ENCODE measurements around the gene HSF2BP.
"Not testable (repeated sequence)": the region's sequence is repeated elsewhere in the genome, so short reads cannot be mapped to it uniquely, and the experiment has no call there.

Gene HSF2BP

DNA sequence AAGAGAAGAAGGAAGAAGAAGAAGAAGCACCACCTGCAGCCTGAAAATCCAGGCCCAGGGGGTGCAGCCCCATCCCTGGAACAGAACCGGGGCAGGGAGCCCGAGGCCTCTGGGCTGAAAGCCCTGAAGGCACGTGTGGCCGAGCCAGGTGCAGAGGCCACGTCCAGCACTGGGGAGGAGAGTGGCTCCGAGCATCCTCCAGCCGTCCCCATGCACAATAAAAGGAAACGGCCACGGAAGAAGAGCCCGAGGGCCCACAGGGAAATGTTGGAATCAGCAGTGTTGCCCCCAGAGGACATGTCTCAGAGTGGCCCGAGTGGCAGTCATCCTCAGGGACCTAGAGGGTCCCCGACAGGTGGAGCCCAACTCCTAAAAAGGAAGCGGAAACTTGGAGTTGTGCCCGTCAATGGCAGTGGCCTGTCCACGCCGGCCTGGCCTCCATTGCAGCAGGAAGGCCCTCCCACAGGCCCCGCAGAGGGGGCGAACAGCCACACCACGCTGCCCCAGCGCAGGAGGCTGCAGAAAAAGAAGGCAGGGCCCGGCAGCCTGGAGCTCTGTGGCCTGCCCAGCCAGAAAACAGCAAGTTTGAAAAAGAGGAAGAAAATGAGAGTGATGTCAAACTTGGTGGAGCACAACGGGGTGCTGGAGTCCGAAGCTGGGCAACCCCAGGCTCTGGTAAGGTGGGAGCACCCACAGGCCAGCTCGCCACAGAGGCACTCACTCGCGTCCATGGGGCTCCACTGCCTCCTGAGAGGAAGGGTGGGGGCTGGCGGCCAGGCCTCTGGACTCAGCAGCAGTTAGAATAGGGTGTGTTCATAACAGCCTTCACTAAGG, 28.5 kb upstream of the HSF2BP start:
- no peak for DNase-seq

DNA sequence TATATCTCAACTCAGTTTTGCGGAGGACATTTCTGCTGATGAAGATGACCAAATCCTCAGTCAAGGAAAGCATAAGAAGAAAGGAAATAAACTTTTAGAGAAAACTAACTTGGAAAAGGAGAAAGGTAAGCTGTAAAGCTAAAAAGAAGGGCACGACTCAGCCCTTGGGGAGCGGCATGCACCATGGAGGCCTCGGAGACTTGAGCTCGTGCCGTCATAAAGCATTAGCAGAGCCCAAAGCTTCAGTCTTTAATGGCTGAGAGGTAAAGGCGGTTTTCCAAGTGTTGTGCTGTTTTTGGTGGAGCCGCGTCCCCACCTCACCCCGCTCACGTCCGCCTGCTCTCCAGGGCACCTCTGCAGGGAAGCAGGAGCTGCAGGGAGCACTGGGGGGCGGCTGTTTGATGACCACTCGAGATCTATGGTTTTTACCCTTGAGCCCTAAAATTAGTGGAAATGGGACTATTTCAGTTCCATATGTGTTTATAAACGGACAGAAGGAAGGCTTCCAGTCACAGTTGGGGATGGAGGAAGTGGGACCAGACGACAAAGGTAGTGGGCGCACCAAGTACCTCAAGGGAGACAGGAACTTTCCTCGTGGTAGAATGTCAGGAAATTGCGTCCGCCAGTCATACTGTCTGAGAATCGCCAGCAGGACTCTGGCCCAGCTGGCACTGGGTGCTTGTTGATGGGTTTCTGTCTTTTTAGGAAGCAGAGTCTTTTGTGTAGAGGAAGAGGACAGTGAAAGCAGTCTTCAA, 27.7 kb upstream of the HSF2BP start:
- DNase-seq = no peak

DNA sequence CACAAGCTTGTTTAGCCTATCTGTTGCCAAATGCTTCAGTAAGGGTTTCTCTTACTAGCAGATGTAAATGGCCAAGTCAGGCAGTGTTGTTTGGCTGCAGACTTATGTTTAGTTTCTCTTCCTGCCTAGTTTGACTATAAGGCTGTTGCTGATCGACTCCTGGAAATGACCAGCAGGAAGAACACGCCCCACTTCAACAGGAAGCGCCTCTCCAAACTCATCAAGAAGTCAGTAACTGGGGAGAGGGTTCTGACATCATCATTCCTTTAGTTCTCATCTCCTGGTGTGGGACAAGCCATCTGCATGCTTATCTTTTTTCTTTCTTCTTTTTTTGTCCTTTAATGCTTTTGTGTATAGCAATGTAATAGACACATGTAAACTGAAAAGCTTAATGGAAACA, 25.1 kb upstream of the HSF2BP start:
- DNase-seq = no peak

DNA sequence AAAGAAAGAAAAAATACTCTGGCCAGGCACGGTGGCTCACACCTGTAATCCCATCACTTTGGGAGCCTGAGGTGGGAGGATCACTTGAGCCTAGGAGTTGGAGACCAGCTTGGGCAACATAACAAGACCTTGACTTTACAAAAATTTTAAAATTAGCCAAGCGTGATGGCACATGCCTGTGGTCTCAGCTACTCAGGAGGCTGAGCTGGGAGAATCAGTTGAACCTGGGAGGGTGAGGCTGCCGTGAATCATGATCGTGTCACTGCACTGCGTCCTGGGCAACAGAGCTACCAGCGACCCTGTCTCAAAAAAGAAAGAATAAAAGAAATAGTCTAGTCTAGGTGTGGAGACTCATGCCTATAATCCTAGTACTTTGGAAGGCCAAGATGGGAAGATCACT, 22.4 kb upstream of the HSF2BP start:
- no peak for DNase-seq

DNA sequence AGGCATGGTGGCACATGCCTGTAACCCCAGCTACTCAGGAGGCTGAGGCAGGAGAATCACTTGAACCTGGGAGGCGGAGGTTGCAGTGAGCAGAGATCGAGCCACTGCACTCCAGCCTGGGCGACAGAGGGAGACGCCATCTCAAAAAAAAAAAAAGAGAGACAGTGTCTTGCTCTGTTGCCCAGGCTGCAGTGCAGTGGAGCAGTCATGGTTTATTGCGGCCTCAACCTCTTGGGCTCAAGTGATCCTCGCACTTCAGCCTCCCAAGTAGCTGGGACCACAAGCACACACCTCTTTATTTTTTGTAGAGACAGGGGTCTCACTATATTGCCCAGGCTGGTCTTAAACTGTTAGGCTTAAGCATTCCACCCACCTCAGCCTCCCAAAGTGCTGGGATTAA, 21.1 kb upstream of the HSF2BP start:
- not testable (repeated sequence) for DNase-seq

DNA sequence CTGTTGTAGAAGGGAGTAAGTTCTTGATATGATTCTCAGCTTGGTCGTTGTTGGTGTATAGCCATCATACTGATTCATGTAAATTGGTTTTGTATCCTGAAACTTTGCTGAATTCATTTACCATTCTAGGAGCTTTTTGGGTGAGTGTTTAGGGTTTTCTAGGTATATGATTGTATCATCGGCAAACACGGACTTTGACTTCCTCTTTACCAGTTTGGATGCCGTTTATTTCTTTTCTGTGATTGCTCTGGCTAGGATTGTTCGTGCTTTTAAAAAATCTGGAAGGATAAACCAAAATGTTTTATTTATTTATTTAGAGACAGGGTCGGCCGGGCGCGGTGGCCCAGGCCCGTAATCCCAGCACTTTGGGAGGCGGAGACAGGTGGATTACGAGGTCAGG, 20.7 kb upstream of the HSF2BP start:
- no peak for DNase-seq

DNA sequence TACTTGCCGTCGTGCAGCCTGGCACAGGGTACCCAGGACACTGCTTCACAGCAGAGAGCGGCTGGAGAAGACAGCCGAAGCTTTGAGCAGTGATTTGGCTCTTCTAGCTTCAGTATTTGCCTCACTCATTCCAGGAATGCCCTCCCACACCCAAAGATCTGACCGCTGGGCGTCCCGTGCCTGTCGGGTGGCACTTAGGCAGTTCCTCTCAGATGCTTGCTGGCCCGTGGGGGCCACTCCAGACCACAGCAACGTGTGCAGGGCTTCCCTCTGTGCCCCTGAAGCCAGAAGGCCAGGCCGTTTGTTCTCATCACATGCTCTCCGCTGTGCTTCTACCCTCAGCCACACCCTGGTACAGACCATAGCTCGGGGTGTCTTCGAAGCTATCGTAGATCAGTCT, 17.1 kb upstream of the HSF2BP start:
- no peak for DNase-seq

DNA sequence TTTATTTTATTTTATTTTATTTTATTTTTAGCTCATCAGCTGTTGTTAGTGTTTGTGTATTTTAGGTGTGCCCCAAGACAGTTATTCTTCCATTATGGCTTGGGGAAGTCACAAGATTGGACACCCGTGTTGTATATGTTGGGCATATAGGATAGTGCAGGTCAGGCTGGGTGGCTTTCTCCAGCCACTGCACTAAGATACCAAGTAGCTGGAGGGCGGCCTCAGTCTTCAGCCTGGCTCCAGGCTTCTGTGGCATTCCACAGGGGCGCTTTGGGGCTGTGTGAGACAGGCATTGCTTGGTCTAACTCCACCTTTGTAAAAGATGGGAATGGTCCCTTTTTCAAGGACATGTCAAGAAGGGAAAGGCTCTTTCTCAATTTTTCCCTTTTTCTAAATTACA, 16.6 kb upstream of the HSF2BP start:
- no peak for DNase-seq

DNA sequence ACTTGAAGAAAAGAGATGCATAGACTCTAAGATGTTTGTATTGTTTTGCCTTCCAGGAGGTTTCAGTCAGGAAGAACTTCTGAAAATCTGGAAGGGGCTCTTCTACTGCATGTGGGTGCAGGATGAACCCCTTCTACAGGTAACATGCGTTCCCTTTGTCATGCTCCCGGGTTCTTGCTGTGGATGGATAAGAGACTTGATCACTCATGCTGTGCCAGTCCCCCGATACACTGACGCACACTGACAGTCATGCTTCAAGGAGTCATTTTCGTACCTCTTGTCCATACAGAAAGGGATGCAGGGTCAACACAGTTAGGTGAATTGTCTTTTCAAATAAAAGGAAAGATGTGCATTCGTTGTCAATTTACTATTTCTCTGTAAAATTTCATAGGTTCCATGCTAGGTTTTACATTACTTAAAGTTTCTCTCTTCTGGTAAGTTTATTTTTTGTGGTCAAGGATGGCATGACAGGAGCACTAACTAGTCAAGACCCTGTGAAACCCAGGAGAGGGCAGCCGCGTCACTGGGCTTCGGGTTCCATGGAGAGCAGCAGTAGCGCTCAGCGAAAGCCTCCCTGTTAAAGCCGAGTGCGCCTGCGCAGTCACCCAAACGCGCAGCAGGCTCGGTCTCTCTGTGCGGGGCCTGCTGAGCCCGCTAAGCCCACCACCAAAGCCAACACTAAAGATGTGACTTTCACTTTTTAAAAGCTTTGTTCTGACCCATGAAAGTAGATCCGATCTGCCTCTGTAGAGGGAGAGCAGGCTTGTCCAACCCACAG, 10.7 kb upstream of the HSF2BP start:
- DNase-seq = no peak

DNA sequence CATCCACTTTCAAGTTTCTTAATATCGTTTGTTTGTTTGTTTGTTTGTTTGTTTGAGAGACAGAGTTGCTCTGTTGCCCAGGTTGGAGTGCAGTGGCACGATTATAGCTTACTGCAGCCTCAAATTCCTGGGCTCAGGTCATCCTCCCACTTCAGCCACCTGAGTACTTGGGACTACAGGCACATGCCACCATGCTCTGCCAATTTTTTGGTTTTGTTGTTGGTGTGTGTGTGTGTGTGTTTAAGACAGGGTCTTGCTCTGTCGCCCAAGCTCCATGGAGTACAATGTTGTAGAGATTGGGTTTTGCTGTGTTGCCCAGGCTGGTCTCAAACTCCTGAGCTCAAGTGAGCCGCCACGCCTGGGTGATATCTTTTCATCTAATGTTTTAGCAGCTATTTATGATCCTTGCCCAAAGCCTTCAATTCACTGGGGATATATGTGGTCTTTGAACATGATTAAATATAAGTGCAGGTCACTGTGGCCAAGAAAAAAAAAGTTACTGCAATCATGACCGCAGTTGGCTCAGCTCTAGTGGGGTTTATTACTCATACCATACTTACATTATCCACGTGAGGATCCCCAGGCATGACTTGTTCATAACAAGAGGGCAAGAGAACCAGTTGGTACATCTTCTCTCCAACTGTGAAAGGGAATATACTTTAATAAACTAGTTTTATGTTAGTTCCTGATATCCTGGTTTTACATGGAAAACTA, 8.1 kb upstream of the HSF2BP start:
- DNase-seq = no peak

DNA sequence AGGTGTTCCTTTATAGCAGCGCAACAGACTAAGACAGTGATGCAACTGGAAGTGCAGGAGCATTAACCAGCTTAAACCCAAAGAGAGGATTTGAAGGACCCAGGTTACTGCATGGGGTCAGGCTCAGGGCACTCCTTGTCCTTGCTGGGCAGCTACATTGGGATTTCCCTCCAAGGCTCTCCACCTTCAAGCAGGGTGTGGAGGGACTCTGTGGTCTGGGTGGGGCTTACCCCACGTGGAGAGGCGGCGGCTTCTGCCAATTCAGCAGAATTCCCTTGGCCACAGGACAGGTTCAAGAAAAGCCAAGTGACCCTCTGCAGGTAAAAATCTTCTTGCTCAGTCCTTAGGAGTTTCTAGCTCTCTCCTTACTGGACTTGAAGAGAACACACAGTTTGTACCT, 6.6 kb upstream of the HSF2BP start:
- no peak for DNase-seq

DNA sequence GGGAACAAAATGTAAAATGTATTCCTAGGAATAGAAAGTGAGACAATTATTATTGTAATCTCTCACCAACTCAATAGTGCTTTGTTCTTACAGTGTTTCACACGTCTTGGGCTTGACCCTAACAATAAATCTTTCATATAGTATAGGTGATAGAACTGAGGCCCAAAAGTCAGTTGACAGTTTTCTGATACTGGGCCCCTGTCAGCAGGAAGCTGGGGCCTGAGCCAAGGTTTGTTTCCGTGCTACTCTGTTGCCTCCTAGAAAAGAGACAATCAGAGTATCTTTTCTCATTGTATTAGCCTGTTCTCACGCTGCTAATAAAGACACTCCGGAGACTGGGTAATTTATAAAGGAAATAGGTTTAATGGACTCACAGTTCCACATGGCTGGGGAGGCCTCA, 5.1 kb upstream of the HSF2BP start:
- no peak for DNase-seq

DNA sequence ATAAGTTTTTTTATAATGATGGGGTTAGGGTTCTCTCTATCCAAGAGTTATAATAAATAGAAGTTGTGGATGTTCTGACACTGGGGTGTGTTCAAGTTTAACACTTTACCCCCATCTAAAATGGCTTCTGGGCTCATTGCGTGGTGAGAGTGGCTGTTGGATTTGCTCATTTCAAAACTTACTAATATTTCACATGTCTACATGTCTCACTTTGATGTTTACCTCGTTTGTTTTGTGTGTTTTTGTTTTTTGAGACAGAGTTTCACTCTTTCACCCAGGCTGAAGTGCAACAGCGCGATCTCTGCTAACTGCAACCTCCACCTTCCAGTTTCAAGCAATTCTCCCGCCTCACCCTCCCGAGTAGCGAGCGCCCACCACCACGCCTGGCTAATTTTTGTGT, 3.7 kb upstream of the HSF2BP start:
- no peak for DNase-seq

DNA sequence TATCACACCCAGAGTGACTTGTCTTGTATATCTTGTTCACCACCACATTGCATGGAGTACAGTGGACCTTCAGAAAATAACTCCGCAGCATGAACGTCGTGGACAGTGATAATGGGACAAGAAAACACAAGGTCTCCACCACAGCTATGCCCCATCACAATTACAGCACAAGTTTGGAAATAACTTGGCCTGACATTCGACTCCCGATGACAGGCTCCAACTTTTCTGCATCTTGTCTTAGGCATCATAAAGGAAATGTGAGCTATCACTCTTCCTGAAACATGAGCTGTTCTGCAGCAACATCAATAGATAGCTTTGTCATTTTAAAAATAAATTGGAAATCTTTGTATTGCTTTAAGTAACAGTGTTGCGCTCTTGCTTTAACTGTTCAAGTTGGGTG, 3.0 kb upstream of the HSF2BP start:
- DNase-seq = no peak

DNA sequence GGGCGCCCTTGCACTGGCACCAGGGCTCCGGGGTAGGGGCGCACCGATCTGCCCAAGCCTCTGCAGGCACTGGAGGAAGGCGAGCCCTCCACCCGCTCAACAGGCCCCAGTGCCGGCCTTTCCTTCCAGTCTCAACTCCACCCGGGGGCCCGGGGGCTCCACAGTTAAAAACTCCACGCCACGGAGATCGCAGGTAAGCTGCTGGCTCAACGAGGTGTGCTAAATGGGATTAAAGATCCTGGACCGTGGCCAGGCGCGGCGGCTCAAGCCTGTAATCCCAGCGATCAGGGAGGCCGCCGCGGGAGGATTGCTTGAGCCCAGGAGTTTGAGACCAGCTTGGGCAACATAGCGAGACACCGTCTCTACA, 536 bp downstream of the HSF2BP start:
- no peak for DNase-seq

DNA sequence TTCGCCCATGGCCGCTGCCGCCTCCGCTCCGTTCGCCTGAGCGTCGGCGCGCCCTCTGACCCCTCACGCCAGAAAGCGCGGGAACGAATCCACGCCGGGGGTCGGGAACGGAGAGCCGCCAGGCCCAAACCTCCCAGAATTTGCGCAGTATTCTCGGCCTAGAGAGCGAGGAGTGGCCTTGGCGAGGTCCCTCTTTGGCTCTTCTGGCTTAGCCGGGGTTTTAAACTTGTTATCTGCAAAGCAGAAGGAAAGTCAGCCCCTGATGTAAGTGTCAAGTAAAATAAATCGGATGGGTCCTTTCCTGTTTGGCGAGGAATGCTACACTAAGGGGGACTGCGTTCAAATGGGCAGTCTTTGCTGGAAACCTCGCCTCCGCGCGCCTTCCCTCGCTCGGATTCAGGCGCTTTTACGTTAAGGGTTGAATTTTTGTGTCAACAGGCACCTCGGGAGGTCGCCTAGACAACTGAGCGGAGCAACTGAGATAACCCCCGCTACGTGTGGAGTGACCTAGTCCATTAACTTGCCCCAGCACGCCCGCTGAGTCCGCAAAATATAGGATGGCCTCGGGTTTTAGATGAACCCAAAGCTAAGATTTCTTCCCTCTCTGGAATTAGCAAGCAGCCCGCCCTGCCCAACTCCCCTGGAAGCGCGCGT, 1.1 kb downstream of the HSF2BP start:
- DNase-seq = no peak

DNA sequence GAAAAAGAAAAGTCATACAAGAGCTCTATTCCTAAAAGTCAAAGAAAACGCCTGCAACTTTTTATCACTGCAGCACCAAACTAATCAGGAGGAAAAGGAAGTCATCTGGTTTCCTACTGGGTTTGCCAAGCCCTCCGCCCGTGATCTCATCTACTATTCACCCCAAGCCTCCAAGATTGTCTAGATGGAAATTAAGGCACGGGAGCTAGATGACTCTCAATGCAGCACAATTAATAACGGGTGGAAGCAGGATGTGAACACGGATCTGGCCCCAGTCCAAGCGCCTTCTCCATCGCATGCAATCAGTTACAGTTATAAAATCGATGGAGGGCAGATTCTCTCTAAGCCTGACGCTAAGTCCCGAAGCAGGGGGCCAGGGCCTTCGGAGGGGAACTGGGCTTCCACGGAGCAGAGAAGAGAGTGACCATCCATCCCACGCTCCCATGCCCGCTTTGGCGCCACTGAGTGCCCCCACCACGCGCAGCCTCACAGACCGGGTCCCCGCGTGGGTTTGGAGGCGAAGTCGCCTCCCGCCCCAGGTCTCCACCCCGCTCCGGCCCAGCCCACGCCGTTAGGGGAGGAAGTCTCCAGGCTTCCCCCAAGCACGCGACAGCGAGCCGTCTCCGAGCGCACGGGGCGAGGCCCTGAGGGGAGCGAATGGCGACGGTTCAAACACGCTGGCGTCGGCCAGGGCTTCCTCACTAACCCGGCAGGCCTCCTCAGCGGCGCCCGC, 1.8 kb downstream of the HSF2BP start:
- no peak for DNase-seq

DNA sequence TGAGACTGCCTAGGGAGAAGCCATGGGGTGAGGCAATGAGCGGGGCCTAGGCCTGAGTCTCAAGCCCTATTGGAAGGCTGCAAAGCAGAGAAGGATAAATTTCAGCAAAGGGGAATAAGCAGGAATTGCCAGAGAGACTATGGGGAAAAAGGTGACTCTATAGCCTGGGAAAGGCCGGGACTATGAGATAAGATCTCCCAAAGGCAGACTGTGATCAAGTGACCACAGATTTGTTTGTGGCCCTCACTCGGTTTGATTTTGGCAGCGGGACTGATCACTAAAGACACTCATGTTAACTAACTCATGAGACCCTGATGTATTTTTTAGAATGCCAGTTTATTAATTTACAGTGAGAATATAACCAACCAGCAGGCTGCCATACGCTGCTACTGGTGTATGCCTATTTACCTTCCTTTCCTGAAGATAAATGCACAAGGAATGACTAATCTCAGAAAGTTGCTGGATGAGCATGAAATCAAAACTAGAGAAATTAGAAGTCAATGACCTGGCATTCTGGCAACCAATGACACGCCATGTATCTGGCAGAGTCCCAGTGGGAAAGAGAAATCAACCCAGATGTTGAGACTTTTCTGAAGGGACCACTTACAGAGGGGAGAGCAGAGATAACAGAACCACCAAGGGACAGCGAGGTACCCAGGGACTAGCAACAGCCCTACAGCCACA, 4.3 kb downstream of the HSF2BP start:
- DNase-seq = no peak

DNA sequence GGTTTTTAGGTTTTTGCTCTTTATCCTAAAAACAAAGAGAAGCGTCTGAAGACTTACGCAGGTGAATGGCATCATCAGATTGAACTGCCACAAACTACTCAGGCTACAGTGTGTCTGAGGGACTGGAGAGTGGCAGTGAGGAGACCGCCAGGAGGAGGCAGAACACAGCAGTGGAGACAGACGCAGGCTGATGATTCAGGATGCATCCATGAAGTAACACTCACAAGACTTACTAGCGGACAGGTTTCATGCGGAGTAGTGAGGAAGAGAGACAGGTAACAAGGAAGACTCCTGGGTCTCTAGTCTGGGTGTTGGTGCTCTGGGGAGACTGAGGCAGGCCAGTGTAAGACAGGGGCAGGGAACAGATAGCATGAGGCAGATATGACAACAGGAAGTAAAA, 5.7 kb downstream of the HSF2BP start:
- no peak for DNase-seq

DNA sequence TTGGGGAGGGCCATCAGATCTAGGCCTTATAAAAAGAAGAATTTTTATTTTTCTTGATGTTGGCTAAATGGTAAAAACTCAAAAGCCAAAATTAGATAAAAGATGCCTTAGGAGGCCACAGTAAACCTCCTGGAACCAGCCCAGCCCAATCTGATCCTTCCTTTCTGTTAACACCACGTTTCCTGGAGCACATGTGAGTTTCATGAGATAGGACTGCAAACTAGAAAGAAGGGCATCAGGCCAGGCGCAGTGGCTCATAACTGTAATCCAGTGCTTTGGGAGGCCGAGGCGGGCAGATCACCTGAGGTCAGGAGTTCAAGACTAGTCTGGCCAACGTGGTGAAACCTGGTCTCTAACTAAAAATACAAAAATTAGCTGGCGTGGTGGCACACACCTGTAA, 6.7 kb downstream of the HSF2BP start:
- no peak for DNase-seq

DNA sequence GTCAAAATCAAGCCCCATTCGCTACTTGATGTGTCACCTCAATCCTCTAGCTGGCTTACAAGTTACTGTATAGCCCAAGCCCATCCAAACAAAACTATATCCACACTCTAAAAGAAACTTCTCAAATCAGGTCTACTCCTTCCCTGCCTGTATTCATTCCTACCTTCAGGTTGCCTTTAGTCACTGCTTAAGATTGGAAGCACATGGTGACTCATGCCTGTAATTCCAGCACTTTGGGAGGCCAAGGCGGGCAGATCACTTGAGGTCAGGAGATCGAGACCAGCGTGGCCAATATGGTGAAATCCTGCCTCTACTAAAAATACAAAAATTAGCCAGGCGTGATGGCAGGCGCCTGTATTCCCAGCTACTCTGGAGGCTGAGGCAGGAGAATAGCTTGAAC, 7.4 kb downstream of the HSF2BP start:
- not testable (repeated sequence) for DNase-seq

Data from activated CD4-positive, alpha-beta T cell treated with anti-CD3 and anti-CD28 coated beads for 48 hours (primary cell).